GM18867 (cell line): ENCODE data around the gene UVSSA.
"Not testable (repeated sequence)": the region's sequence is repeated elsewhere in the genome, so short reads cannot be mapped to it uniquely, and the experiment has no call there.

ENCODE experiments used
- ATAC-seq: cut with Tn5 transposase; IDR thresholded peaks from one replicate; pipeline ENCODE4 v1.9.1; 2021; ENCODE audit warnings: mild to moderate bottlenecking, moderate library complexity; ENCODE audit not compliant: unreplicated experiment

UVSSA gene

DNA sequence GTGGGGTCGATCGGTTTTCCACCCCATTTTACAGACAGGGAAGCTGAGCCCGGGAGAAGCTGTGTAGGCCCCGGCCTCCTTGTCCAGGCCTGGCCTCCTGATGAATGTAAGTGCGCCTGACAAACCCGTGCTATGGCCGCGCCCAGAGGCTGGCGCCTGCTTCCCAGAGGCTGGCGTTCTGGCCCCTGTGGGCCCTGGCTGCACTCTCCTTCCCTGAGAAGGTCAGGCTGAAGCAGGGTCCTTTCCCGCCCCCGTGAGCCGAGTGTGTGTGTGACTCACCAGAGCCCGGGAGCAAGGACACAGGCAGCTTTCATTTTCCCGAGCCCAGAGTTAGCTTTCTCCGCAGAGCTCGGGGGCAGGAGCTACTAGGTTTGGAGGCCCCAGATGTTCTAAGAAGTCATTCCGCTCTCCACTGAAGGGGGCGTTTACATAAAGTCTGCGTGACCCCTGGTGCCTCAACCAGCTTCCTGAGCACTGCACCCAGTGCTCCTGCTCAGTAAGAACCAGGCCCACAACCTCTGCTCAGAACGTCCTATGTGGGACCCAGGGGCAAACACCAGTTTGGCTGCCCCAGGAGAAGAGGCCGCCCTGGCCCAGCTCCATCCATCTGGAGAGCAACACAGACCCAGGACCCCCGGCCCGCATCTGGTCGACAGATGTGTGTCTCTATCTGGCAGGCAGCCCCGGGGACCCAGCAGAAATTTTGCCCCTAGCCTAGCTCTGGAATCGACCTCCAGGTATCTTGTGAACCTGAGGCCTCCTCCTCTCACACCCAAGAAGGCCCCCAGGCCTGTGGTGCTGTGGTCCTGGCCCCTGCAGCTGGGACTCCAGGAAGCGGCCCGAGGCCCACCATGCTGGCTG is 13.6 kb downstream of the UVSSA start:
- no peak for ATAC-seq

DNA sequence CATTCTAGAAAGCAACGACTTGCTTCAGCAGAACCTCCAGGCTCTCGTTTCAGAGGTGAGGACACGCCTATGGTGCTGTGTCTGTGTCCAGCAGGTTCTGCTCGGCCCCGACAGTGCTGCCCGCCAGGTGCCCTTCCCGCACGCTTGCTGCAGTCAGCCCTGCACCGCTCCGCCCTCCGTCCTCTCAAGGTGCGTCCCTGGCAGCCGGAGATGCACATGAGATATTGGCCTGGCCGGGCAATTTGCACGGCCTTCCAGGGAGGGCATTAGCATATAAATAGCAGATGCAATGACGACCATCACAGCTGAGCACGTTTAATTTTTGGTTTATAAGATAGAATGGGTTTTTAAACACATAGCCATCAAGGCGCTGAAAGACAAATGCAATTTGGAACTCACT is 14.4 kb downstream of the UVSSA start:
- ATAC-seq = no peak

DNA sequence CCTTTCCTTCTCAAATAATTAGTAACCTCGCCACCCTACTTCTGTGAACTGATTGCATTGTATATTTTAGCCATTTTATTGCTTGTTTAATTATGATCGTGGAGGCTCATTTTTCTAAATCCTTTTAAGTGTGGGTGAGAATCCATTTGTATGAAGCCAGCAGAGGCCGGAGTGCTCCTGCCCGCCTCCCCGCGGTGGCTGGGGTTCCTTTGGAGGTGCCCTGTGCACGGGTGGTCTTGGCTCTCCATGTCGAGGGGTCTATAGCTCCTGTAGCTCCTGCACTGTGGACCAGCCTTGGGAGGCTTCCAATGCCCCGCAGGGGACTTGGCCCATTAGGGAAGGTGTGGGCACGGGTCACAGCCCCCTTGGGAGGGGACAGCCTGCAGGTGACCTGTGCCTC is 15.0 kb downstream of the UVSSA start:
- no peak for ATAC-seq

DNA sequence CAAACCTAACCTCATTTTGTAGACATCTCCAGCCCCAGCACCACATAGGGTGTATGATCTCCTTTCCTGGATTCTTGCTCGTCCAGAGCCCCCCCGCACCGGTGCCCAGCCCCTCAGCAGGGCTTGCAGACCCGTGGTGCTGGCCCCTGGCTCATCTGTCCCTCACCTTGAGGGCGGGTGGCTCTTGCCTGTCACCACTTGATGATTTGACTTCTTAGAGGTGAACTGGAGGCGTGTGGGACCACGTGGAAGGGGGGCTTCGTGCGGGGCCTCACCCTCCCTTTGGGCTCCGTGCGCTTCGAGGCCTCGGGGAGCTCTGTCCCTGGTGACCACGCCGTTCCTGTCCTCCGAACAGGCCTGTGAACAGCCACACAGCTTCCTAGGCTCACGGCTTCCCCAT is 15.5 kb downstream of the UVSSA start:
- ATAC-seq = no peak

GRCh38 chr4:1363513-1363912 is 16.5 kb downstream of the UVSSA start:
- no peak for ATAC-seq

DNA sequence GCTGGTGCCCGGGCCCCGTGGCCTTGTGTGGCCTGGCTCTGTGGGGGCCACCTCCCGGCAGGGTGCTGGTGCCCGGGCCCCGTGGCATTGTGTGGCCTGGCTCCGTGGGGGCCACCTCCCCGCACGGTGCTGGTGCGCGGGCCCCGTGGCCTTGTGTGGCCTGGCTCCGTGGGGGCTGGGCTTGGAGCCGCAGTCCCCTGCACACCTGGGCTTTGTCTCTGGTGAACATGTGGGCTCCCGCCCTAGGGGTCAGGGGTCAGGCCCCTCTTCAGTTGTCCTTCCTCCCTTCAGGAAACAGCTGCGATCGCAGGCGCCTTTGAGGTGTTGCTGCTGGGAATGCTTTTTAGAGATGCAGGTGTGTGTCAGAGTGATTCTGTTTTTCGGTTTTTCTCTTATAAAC is 17.2 kb downstream of the UVSSA start:
- no peak for ATAC-seq

DNA sequence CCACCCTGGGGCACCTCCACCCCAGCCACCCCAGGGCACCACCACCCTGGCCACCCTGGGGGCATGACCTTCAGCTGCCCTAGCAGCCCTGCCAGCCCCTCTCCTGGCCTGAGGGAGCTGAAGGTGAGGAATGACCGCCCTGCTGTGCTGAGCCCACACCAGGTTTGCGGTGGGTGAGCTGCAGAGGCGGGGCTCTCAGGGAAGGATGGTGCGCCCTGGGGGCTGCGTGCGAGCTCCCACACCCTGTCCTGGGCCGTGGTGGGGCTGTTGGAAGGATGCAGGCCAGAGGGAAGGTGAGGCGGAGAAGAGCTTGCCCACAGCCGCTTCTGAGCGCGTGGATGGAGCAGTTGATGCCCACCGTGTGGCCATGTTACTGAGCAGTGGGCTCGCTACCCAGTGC is 17.7 kb downstream of the UVSSA start:
- no peak for ATAC-seq

GRCh38 chr4:1365271-1366178 is 18.5 kb downstream of the UVSSA start:
- no peak for ATAC-seq

DNA sequence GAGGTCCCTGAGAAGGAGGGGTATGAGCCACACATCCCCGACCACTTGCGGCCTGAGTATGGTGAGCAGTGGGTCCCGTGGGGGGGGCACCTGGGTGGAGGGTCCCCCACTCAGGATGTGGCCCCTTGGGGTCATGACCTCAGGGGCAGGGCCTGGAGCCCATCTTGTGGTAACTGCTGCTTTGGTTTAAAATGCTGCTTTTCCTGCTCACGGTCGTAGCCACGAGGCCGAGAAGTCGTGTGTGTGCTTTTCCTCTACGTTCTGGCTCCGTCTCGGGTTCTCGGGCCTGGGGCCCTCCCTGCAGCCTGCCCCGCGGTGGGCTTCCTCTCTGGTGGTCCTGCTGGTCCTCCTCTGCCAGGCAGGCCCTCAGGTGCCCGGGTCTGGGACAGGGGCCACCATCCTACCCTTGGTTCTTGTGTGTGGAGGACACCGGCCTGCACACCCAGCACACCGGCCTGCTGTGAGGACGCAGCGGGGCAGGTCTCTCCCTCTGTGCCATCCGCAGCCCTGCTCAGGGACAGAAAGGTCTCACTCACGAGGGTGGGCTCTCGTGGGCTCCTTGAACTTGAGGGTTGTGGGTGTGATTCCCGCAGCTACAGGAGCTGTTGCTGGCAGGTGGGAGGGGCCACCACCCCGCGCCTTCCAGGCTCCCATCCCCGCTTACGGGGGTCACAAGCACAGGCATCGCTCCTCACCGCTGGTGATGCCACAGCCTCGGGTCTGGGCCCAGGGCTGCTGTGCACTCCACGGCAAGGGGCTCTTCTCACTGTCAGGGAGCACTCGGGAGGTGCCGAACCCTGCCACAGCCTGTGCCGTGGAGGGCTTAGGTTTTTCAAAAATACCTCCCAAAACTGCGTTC is 19.6 kb downstream of the UVSSA start:
- no peak for ATAC-seq

DNA sequence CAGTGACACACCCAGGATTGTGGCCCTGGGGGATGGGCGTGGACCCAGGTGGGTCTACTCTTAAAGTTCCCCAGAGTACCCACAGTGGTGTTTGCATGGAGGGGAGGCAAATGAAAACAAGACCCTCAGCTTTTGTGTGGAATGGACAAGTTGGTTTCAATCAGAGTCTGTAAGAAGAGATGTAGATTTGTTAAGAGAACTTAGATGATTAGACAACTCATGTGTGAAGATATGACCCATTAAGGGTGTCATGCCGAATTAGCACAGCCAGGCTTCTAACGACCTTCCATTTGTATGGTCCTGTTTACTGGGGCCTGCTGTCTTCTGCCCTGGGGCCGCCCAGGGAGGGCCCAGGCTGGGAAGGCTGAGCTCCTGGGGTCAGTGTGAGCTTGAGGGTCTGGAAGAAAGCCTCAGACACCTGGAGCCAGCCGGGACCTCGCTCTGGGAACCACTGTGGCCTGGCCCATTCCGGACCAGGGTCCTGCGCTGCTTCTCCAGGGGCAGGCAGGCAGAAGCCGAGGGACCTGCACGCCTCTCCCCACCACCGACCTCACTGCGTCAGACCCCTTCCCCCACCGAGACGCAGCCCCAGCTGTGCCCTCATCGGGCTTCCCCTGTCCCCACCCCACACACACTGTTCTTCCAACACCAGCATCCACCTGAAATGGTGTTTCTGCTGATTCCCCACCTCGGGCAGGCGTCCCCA is 20.4 kb downstream of the UVSSA start:
- ATAC-seq = no peak

DNA sequence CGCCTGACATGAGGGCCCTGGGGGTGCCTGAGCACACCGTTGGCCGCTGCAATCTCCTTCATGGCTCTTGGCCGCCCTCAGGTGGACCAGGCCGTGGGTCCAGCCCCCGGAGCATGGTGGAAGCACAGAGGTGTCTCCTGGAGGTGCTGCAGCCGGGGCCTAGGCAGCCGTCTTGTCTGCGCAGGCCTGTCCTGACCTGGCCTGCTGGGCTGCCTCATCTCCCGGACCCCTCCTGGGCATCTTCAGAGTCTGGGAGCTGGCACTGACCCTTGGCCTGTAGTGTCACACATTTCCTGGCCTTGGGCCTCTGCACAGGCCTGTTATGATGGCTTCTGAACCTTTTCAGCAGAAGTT is 20.9 kb downstream of the UVSSA start:
- no peak for ATAC-seq

GRCh38 chr4:1368421-1369090 is 21.5 kb downstream of the UVSSA start:
- no peak for ATAC-seq

DNA sequence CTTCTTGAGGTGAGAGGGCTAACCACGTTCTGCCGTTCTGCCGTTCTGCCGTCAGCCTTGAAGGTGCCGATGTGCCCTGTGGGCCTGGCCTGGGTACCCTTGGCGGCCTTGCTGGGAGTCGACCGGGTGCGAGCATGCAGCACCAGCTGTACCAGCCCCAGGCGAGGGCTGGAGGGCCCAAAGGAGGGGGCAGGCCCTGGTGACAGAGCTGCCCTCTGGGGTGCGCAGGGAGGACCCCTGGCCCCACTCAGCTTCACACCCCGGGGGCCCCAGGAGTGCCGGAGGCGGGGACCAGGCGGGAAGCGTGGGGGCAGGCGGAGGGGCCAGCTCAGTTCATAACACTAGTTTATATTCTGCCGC is 22.1 kb downstream of the UVSSA start:
- no peak for ATAC-seq

GRCh38 chr4:1369479-1370079 is 22.6 kb downstream of the UVSSA start:
- no peak for ATAC-seq

DNA sequence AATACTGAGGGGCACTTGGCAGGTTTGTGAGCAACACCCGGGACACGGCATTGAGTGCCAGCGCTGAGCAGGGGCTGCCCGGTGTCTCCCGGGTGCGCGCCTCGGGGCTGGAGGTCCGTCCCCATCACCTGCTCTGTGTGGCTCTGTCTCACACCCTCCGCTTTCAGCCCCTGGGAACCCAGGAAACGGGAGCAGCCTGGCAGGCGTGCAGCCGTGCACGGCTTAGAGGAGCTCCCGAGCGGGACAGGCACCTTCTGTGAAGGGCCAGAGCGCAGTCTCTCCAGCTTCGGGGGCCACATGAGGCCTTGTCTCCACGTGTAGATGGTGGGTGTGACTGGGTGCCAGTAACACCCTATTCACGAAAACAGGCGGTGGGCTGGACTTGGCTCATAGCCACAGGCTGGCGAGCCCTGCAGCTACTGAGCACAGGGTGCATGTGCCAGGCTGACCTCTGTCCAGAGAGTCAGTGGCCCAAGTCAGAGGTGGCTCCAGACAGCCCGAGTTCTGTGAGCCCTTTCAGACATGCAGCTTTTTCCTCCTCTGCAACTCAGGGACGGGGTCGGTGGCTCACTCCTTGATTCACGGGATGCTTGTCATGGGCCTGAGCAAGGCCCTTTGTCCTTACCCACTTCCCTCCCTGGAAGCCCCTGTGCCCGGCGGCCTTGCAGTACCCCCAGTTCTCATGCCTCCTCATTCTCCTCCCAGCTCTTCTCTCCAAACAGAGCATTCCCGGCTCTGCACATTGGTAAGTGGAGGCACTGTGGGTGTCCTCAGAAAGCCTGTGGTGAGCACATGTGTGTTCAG is 23.5 kb downstream of the UVSSA start:
- ATAC-seq = no peak

DNA sequence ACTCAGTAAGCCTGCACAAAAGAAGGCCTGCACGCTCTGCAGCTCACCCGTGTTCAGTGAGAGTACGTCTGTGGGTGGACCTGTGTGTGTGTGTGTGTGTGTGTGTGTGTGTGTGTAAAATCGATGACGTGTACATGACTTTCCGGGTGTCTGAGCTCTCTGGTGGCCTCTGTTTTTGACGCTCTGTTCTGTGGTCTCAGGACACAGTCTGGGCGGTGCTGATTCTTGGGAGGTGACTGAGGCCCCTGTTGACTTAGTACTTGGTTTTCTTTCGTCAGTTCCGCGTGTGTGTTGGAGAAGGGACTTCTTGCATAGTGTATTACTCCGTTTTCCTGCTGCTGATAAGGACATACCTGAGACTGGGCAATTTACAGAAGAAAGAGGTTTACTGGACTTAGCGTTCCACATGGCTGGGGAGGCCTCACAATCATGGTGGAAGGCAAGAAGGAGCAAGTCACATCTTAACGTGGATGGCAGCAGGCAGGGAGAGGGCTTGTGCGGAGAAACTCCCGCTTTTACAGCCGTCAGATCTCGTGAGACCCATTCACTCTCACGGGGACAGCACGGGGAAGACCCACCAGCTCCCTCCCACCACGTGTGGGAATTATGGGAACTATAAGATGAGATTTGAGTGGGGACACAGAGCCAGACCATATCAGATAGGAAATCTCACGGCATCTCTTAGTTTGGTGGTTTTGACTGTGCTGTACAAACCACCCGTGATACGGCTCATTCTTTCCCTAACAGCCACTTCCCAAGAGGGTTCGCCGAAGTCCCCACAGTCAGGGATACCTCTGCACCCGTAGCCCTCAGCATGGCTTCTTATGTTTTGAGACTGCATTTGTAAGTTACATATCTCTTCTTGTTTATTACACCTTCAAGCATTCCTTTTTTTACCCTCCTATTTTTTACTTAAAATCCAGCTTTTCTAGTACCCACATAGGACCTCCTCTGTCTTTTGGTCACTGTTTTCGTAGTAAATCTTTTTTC is 24.5 kb downstream of the UVSSA start:
- no peak for ATAC-seq

DNA sequence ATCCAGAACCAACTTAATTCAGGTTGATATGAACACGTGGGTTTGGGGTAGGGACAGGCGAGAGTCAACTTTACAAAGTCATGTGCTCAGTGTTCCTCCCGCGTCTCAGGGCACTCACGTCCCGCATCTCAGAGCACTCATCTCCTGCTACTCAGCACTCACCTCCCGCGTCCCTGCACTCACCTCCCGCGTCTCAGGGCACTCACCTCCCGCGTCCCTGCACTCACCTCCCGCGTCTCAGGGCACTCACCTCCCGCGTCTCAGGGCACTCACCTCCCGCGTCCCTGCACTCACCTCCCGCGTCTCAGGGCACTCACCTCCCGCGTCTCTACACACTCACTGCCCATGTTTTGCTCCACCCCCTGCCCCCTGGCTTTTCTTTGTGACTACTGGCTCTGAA is 25.6 kb downstream of the UVSSA start:
- ATAC-seq = not testable (repeated sequence)
